A549 (cell line): Measurements from ENCODE around the gene COG2.

Experiments
- CTCF ChIP-seq: fragments of >200 bp; sonication (Bioruptor Twin); formaldehyde crosslinking; IDR thresholded peaks from 3 replicates; pipeline ENCODE4 v1.5.1; 2016
- ESRRA ChIP-seq: fragments of 150-350 bp; IDR thresholded peaks from 2 replicates; pipeline ENCODE4 v1.6.1; 2014; ENCODE audit warnings: mild to moderate bottlenecking, low read length, borderline replicate concordance
- HOXA7 ChIP-seq: fragments of 250-450 bp; sonication (Bioruptor Pico); IDR thresholded peaks from 2 replicates; pipeline ENCODE4 v1.5.0; 2020; ENCODE audit warnings: mild to moderate bottlenecking, moderate library complexity
- HOXB5 ChIP-seq: fragments of 250-450 bp; sonication (Bioruptor Pico); IDR thresholded peaks from 2 replicates; pipeline ENCODE4 v1.5.0; 2020; ENCODE audit warnings: mild to moderate bottlenecking, moderate library complexity
- MAX ChIP-seq: IDR thresholded peaks from 2 replicates; pipeline ENCODE4 v1.6.1; 2012

GRCh38 chr1:230693221-230693620, 50.9 kb downstream of the COG2 start:
- TF ChIP-seq MAX: no peak
- TF ChIP-seq HOXA7: no peak
- TF ChIP-seq CTCF: no peak
- TF ChIP-seq ESRRA: no peak
- no peak for TF ChIP-seq HOXB5 (CRISPR knock-in tag)
